NOMO-1 treated with dmso at 0.1 percent for 144 hours (cell line): ENCODE data around the gene SAMD4B.
"Not testable (repeated sequence)": the region's sequence is repeated elsewhere in the genome, so short reads cannot be mapped to it uniquely, and the experiment has no call there.

Source experiments
- DNase-seq: peaks from one replicate; lab custom pipeline; 2025; ENCODE audit not compliant: unreplicated experiment; lab: John Stamatoyannopoulos, UW

The SAMD4B gene

GRCh38 chr19:39363901-39364457, 21.8 kb downstream of the SAMD4B start:
- no peak for DNase-seq

- DNase-seq: no peak
Observed at GRCh38 chr19:39365531-39365930, 23.3 kb downstream of the SAMD4B start.

GRCh38 chr19:39369200-39369599, 27.0 kb downstream of the SAMD4B start:
- DNase-seq: no peak

- no peak for DNase-seq
Observed at GRCh38 chr19:39370735-39371134, 28.5 kb downstream of the SAMD4B start.

- DNase-seq: no peak
Observed at GRCh38 chr19:39372047-39372802, 30.0 kb downstream of the SAMD4B start.

- no peak for DNase-seq
Observed at GRCh38 chr19:39372941-39373340, 30.7 kb downstream of the SAMD4B start.

- DNase-seq: no peak
Observed at GRCh38 chr19:39375929-39376328, 33.7 kb downstream of the SAMD4B start.

GRCh38 chr19:39377373-39378362, 35.4 kb downstream of the SAMD4B start:
- no peak for DNase-seq

GRCh38 chr19:39379366-39379765, 37.1 kb downstream of the SAMD4B start:
- not testable (repeated sequence) for DNase-seq

GRCh38 chr19:39379865-39380396, 37.7 kb downstream of the SAMD4B start:
- DNase-seq: no peak

GRCh38 chr19:39380521-39381502, 38.6 kb downstream of the SAMD4B start:
- no peak for DNase-seq

- DNase-seq: no peak
Observed at GRCh38 chr19:39381910-39382611, 39.8 kb downstream of the SAMD4B start.

- no peak for DNase-seq
Observed at GRCh38 chr19:39382991-39383828, 41.0 kb downstream of the SAMD4B start.

- no peak for DNase-seq
Observed at GRCh38 chr19:39384839-39385568, 42.8 kb downstream of the SAMD4B start.

- no peak for DNase-seq
Observed at GRCh38 chr19:39385629-39386411, 43.6 kb downstream of the SAMD4B start.

GRCh38 chr19:39386557-39386956, 44.3 kb downstream of the SAMD4B start:
- no peak for DNase-seq

GRCh38 chr19:39388657-39389056, 46.4 kb downstream of the SAMD4B start:
- DNase-seq: no peak
